AG04450 (cell line): ENCODE data around the gene PRR14L. TPM values are rescaled to one million over a fixed set of nuclear protein-coding genes. Genes with fewer than 3 reads are reported as not detected.

Experiments used
- CTCF ChIA-PET: fragments of 300-600, 350-600 bp; formaldehyde crosslinking; extraction: SDS; loops from one replicate; lab custom pipeline; 2022; ENCODE audit warnings: antibody characterized with exemption, inconsistent platforms; lab: Charles Lee
- POLR2A ChIA-PET: fragments of 350-600 bp; formaldehyde crosslinking; extraction: SDS; loops from one replicate; lab custom pipeline; 2021; ENCODE audit warnings: antibody characterized with exemption, inconsistent platforms; lab: Yijun Ruan, JAX
- DNase-seq: peaks from one replicate; pipeline ENCODE4 v3.0.0-alpha.2; 2011; ENCODE audit warnings: low read depth, low spot score
- H3K27ac ChIP-seq: one replicate; pipeline ENCODE4 v1.5.1; 2012; ENCODE audit warnings: low read depth, low read length, control low read depth
- H3K27me3 ChIP-seq: one replicate; pipeline ENCODE4 v1.6.0; 2012; ENCODE audit warnings: low read length; ENCODE audit not compliant: control insufficient read depth, insufficient read depth
- H3K4me3 ChIP-seq: 2 replicates; pipeline ENCODE4 v1.5.1; 2011; ENCODE audit warnings: mild to moderate bottlenecking, low read depth, low read length, control low read depth
- H3K9me3 ChIP-seq: 2 replicates; pipeline ENCODE4 v1.5.1; 2012; ENCODE audit warnings: low read length; ENCODE audit not compliant: control insufficient read depth, insufficient read depth
- polyA plus RNA-seq: library from polyadenylated mRNA; depleted of rRNA; stranded (reverse); fragments of >200 nt; gene quantifications from 2 replicates; pipeline ENCODE4 v1.2.3, GENCODE V29; 2011; rRNA removed
- small RNA-seq: library from RNA; depleted of rRNA; stranded (forward); fragments of <200 nt; gene quantifications from one replicate; pipeline ENCODE3, GENCODE V24; 2012; ENCODE audit warnings: low read depth; ENCODE audit not compliant: insufficient read length
- TF ChIP-seq, protein P1 (sequence below): IDR thresholded peaks from 2 replicates; pipeline ENCODE4 v1.5.1; 2011; ENCODE audit warnings: low read depth, low read length, control low read depth, inconsistent platforms

The PRR14L gene
- polyA plus RNA-seq, 1 experiment, result 16.3 TPM

DNA sequence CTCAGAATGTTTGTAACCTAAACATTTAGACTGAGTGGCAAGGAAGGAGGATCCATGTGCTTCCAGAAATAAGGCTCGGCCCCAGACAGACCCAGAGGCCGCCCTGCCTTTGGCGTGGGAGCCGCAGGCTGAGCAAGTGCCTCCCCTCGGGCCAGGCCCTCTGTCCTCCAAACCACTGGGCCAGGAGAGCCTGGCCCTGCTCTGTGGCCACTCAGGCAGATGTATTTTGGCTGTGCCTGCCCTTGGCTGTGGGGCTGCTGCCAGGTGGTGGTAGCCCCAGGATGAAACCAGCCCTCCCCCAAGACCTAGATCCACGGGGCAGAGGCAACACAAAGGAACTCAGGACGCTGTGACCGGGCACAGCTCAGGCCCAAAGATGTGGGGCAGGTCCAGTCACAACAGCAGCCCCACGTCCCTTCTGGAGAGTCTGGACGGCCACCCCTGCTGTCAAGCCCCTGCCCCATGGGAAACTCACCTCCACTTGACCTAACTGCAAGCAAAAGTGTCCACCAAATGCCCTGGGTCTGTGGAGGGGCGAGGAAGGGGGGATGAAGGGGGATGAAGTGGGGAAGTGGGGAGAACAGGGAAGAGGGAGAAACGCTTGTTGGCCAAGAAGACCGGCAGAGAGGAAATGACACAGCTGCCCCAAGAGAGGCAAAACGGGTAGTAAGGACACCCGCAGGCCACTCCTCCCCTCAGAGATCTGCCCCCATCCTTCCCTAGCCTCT, 111.9 kb downstream of the PRR14L start:
- Histone ChIP-seq H3K9me3 (no peaks in the 10 kb centered on the region), H3K27me3 (no peaks in the 10 kb centered on the region), H3K27ac (peak overlapping the region; percentile 47), H3K4me3 (no peak overlapping the region)
- CTCF ChIA-PET, result interaction anchor here (0.6 to 10.9 kb wide), 3 partner anchors 53 to 81 kb away, joined by 3 to 167 read pairs (median 62); no protein-coding TSS in a partner anchor
- no peak for DNase-seq
- TF ChIP-seq, protein P1, sequence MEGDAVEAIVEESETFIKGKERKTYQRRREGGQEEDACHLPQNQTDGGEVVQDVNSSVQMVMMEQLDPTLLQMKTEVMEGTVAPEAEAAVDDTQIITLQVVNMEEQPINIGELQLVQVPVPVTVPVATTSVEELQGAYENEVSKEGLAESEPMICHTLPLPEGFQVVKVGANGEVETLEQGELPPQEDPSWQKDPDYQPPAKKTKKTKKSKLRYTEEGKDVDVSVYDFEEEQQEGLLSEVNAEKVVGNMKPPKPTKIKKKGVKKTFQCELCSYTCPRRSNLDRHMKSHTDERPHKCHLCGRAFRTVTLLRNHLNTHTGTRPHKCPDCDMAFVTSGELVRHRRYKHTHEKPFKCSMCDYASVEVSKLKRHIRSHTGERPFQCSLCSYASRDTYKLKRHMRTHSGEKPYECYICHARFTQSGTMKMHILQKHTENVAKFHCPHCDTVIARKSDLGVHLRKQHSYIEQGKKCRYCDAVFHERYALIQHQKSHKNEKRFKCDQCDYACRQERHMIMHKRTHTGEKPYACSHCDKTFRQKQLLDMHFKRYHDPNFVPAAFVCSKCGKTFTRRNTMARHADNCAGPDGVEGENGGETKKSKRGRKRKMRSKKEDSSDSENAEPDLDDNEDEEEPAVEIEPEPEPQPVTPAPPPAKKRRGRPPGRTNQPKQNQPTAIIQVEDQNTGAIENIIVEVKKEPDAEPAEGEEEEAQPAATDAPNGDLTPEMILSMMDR, result no peak
- POLR2A ChIA-PET, result no interaction called here

DNA sequence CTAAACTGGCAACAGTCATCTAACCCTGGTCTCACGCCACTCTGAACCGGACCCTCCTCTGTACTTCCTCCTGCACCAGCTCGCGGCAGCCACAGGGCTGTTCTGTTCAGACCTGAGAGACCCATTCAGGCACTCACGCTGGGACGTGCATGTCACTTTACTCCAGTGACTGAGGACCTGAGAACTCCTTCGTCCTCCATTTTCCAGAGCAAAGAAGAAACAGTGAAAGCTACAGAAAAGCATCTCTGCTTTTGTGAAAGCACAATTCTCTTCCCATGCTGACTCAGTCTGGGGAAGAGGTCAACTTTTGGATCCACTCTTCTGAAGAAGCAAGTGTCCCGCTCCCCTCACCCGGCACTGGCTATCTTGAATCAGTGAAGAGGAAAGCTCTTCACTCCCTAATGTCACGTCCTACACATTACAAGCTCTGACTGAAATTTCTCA, 112.5 kb downstream of the PRR14L start:
- TF ChIP-seq, protein P1, result no peak
- no peak for DNase-seq
- no peaks in the 10 kb centered on the region for H3K9me3 ChIP-seq
- H3K27me3 ChIP-seq, result no peaks in the 10 kb centered on the region
- H3K27ac ChIP-seq, result peak overlapping the region; percentile 47
- ChIA-PET POLR2A (interaction anchor here (0.7 kb wide), 1 partner anchor 43 kb away, joined by 3 read pairs; no protein-coding TSS in a partner anchor), CTCF (interaction anchor here (0.6 to 10.9 kb wide), 3 partner anchors 54 to 81 kb away, joined by 3 to 167 read pairs (median 62); no protein-coding TSS in a partner anchor)
- H3K4me3 ChIP-seq, result no peak overlapping the region

DNA sequence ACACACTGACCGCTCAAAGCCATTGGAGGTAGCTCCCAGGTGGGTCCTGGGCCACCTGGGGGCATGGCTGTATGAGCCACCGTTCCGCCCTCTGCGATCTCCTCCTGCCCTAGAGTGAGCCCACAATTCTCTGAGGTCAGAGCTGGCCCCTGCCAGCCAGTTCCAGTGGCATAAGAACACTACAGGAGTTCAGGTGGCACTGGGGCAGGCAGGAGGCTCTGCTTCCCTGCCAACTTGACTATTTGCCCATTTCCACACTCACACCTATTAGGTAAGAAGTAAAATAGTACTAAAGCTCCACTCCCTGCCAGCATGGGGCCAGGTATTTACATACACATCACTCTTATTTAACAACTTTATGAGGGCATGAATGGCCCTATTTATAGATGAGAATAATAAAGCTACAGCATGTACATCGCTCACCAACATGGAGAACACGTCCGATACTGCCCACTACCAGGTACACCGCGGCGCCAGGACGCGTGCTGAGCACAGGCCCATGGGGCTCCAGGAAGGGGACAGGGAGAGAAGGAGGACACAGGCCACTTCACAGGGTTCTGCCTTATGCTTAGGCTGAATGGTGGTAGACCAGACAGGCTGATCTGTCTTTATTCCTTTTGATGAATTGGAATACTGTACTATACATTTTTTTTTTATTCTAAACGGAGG, 114.2 kb downstream of the PRR14L start:
- POLR2A ChIA-PET, result no interaction called here
- CTCF ChIA-PET, result interaction anchor here (1.2 to 10.9 kb wide), 4 partner anchors 30 to 184 kb away, joined by 4 to 167 read pairs (median 36); no protein-coding TSS in a partner anchor
- Histone ChIP-seq H3K27ac (no peak overlapping the region), H3K9me3 (no peaks in the 10 kb centered on the region; the same call in 1 of the 2 replicates), H3K27me3 (no peaks in the 10 kb centered on the region), H3K4me3 (no peak overlapping the region)
- no peak for DNase-seq
- TF ChIP-seq, protein P1, result no peak

DNA sequence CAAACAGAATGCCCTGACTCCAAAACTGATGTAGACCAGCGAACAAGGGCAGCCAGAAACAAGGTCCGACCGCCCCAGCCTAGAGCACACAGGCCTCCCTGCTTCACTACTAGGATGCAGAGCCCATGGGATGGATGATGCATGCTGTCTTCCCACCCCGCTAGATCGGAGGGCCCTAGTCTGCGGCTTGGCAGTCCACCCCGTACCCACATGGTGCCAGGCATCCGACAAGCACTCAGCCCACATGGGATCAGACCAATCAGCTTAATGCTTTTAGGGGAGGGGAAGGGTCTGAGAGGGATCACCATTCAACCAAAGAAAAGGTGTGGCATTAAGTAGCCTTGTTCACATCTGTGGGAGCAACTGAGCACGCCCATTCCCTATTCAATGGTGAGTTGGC, 118.5 kb downstream of the PRR14L start:
- Histone ChIP-seq H3K9me3 (no peaks in the 10 kb centered on the region; the same call in 1 of the 2 replicates), H3K4me3 (peak overlapping the region; percentile 81), H3K27me3 (no peaks in the 10 kb centered on the region), H3K27ac (peak overlapping the region; percentile 81)
- DNase-seq, result no peak
- TF ChIP-seq, protein P1, result no peak
- ChIA-PET POLR2A (interaction anchor here (0.7 to 2.0 kb wide), 13 partner anchors 11 to 384 kb away, joined by 3 to 11 read pairs (median 4); partner anchors contain the start of gene EIF4ENIF1), CTCF (interaction anchor here (0.9 to 10.9 kb wide), 8 partner anchors 10 to 179 kb away, joined by 3 to 167 read pairs (median 3); no protein-coding TSS in a partner anchor)

Small RNAs within 50 kb of the gene (small RNA-seq; reads per million reads assigned to genes)
- gene RN7SL20P, result not detected

Other genes with a start within 250 kb of the PRR14L start
- 21.6 and 26.6 TPM in 2 replicates for gene PISD, start 87.9 kb downstream of the PRR14L start, polyA plus RNA-seq
- gene DEPDC5, start 3.9 kb upstream of the PRR14L start, polyA plus RNA-seq, result 9.4 and 14.3 TPM in 2 replicates
- 94.9 and 118 TPM in 2 replicates for gene YWHAH, start 194.4 kb upstream of the PRR14L start, polyA plus RNA-seq